Non-pigmented ciliary epithelial cell (primary cell): ENCODE measurements around the gene THYN1.
A peak's percentile ranks its signal among the peaks of the same experiment; 100 is the strongest.
"Not testable (repeated sequence)": the region's sequence is repeated elsewhere in the genome, so short reads cannot be mapped to it uniquely, and the experiment has no call there.

Source experiments
- DNase-seq: peaks from one replicate; pipeline ENCODE4 v3.0.0-alpha.2; 2010; ENCODE audit warnings: low read depth

THYN1 gene

GRCh38 chr11:134275188-134275533 is 22.0 kb upstream of the THYN1 start:
- no peak for DNase-seq

GRCh38 chr11:134273317-134273712 is 20.2 kb upstream of the THYN1 start:
- no peak for DNase-seq

- no peak for DNase-seq
Observed at GRCh38 chr11:134272381-134273316, 19.5 kb upstream of the THYN1 start.

GRCh38 chr11:134271978-134272377 is 18.8 kb upstream of the THYN1 start:
- no peak for DNase-seq

- no peak for DNase-seq
Observed at GRCh38 chr11:134270250-134270714, 17.1 kb upstream of the THYN1 start.

GRCh38 chr11:134267966-134268365 is 14.8 kb upstream of the THYN1 start:
- DNase-seq, result no peak

GRCh38 chr11:134267461-134267860 is 14.3 kb upstream of the THYN1 start:
- DNase-seq, result no peak

GRCh38 chr11:134266841-134267251 is 13.7 kb upstream of the THYN1 start:
- peak; percentile 51 for DNase-seq

- DNase-seq, result no peak
Observed at GRCh38 chr11:134266440-134266839, 13.3 kb upstream of the THYN1 start.

GRCh38 chr11:134264966-134265764 is 12.0 kb upstream of the THYN1 start:
- DNase-seq, result no peak

GRCh38 chr11:134261626-134262488 is 8.7 kb upstream of the THYN1 start:
- no peak for DNase-seq

- no peak for DNase-seq
Observed at GRCh38 chr11:134260983-134261382, 7.8 kb upstream of the THYN1 start.

GRCh38 chr11:134260503-134260902 is 7.4 kb upstream of the THYN1 start:
- DNase-seq, result no peak

- DNase-seq, result no peak
Observed at GRCh38 chr11:134258577-134258976, 5.4 kb upstream of the THYN1 start.

GRCh38 chr11:134257101-134257500 is 3.9 kb upstream of the THYN1 start:
- no peak for DNase-seq

GRCh38 chr11:134255184-134255561 is 2.0 kb upstream of the THYN1 start:
- not testable (repeated sequence) for DNase-seq

GRCh38 chr11:134254433-134255183 is 1.5 kb upstream of the THYN1 start:
- DNase-seq, result no peak

- DNase-seq, result peak; percentile 23
Observed at GRCh38 chr11:134252346-134253187, 585 bp downstream of the THYN1 start.

GRCh38 chr11:134250675-134251074 is 2.5 kb downstream of the THYN1 start:
- DNase-seq, result no peak

- DNase-seq, result no peak
Observed at GRCh38 chr11:134250246-134250645, 2.9 kb downstream of the THYN1 start.
